Activated CD4-positive, alpha-beta memory T cell treated with anti-CD3 and anti-CD28 coated beads for 36 hours (primary cell): Measurements from ENCODE around the gene ATP6V1F. TPM values are rescaled to one million over a fixed set of nuclear protein-coding genes. Genes with fewer than 3 reads are reported as not detected.
A peak's percentile ranks its signal among the peaks of the same experiment; 100 is the strongest.

Experiments
- CTCF ChIA-PET: fragments of 350-600 bp; sonication (Branson Sonifier 250); formaldehyde crosslinking; loops from one replicate; lab custom pipeline; 2021; ENCODE audit warnings: antibody characterized with exemption, inconsistent platforms; lab: Charles Lee
- POLR2A ChIA-PET: fragments of 350-600 bp; sonication (Branson Sonifier 250); formaldehyde crosslinking; loops from one replicate; lab custom pipeline; 2021; ENCODE audit warnings: antibody characterized with exemption; lab: Charles Lee
- DNase-seq: peaks from one replicate; pipeline ENCODE4 v3.0.0-alpha.2; 2020
- H3K27ac Mint-ChIP-seq: one replicate; pipeline ENCODE4 v1.8.0; 2021; ENCODE audit warnings: mixed read lengths
- H3K27me3 Mint-ChIP-seq: one replicate; pipeline ENCODE4 v1.8.0; 2021; ENCODE audit warnings: mixed read lengths
- H3K36me3 Mint-ChIP-seq: one replicate; pipeline ENCODE4 v1.8.0; 2021; ENCODE audit warnings: mixed read lengths
- H3K4me1 Mint-ChIP-seq: one replicate; pipeline ENCODE4 v1.8.0; 2021; ENCODE audit warnings: low read depth, mixed read lengths
- H3K4me3 Mint-ChIP-seq: one replicate; pipeline ENCODE4 v1.8.0; 2021; ENCODE audit warnings: mild to moderate bottlenecking, mixed read lengths
- H3K9me3 Mint-ChIP-seq: one replicate; pipeline ENCODE4 v1.8.0; 2021; ENCODE audit warnings: mixed read lengths
- intact Hi-C: fragments of 100-400 bp; cut with micrococcal nuclease; formaldehyde crosslinking; loops from one replicate; pipeline ENCODE4 v1.15.1; 2023
- total RNA-seq, 2 experiments: library from RNA; stranded (reverse); gene quantifications; one replicate each; pipeline ENCODE4 v1.2.3, GENCODE V29; 2021

Gene ATP6V1F
- total RNA-seq, 2 experiments from 2014 or later, result 113 to 117 TPM

- DNase-seq, result no peak
- no peaks in the 10 kb centered on the region for H3K27me3 Mint-ChIP-seq
- peaks cover 5% of the 10 kb centered on the region for H3K4me1 Mint-ChIP-seq
- H3K4me3 Mint-ChIP-seq, result no peak overlapping the region
- H3K9me3 Mint-ChIP-seq, result no peaks in the 10 kb centered on the region
- no peaks in the 10 kb centered on the region for H3K36me3 Mint-ChIP-seq
- no peak overlapping the region for H3K27ac Mint-ChIP-seq
- ChIA-PET POLR2A (no interaction called here), CTCF (interaction anchor here (1.4 kb wide), 1 partner anchor 46 kb away, joined by 4 read pairs; no protein-coding TSS in a partner anchor)
- intact Hi-C loops, result no loop called here
Measured at GRCh38 chr7:128837521-128837921, 25.1 kb upstream of the ATP6V1F start.

GRCh38 chr7:128838109-128838779 lies 24.4 kb upstream of the ATP6V1F start:
- DNase-seq, result no peak

GRCh38 chr7:128838981-128839731 lies 23.5 kb upstream of the ATP6V1F start:
- no peaks in the 10 kb centered on the region for H3K36me3 Mint-ChIP-seq
- H3K27me3 Mint-ChIP-seq, result no peaks in the 10 kb centered on the region
- DNase-seq, result no peak
- intact Hi-C loops, result no loop called here
- no peak overlapping the region for H3K4me3 Mint-ChIP-seq
- H3K4me1 Mint-ChIP-seq, result peaks cover 5% of the 10 kb centered on the region
- ChIA-PET POLR2A (no interaction called here), CTCF (no interaction called here)
- H3K9me3 Mint-ChIP-seq, result no peaks in the 10 kb centered on the region
- H3K27ac Mint-ChIP-seq, result no peak overlapping the region

More at GRCh38 chr7:128838109-128838779, 24.4 kb upstream of the ATP6V1F start:
- Mint-ChIP-seq H3K27ac (no peak overlapping the region), H3K4me3 (no peak overlapping the region), H3K36me3 (no peaks in the 10 kb centered on the region), H3K9me3 (no peaks in the 10 kb centered on the region), H3K27me3 (no peaks in the 10 kb centered on the region), H3K4me1 (peaks cover 5% of the 10 kb centered on the region)
- ChIA-PET CTCF (interaction anchor here (1.4 kb wide), 1 partner anchor 45 kb away, joined by 4 read pairs; no protein-coding TSS in a partner anchor), POLR2A (no interaction called here)
- intact Hi-C loops, result no loop called here

- Mint-ChIP-seq H3K4me1 (peaks cover 5% of the 10 kb centered on the region), H3K36me3 (no peaks in the 10 kb centered on the region), H3K4me3 (no peak overlapping the region), H3K27me3 (no peaks in the 10 kb centered on the region), H3K9me3 (no peaks in the 10 kb centered on the region), H3K27ac (no peak overlapping the region)
- intact Hi-C loops, result no loop called here
- no peak for DNase-seq
- CTCF ChIA-PET, result no interaction called here
- POLR2A ChIA-PET, result no interaction called here
Measured at GRCh38 chr7:128839751-128840177, 22.9 kb upstream of the ATP6V1F start.

- no peaks in the 10 kb centered on the region for H3K27me3 Mint-ChIP-seq
- intact Hi-C loops, result loop anchor here (1.0 kb wide), 1 partner anchor 251 kb away; no protein-coding TSS in a partner anchor
- no peak for DNase-seq
- no peak overlapping the region for H3K27ac Mint-ChIP-seq
- CTCF ChIA-PET, result interaction anchor here (2.6 to 4.7 kb wide), 3 partner anchors 22 to 43 kb away, joined by 11 to 27 read pairs (median 25); partner anchors contain the start of gene ATP6V1F
- H3K9me3 Mint-ChIP-seq, result no peaks in the 10 kb centered on the region
- POLR2A ChIA-PET, result no interaction called here
- H3K4me1 Mint-ChIP-seq, result peaks cover 5% of the 10 kb centered on the region
- H3K36me3 Mint-ChIP-seq, result no peaks in the 10 kb centered on the region
- no peak overlapping the region for H3K4me3 Mint-ChIP-seq
Measured at GRCh38 chr7:128840326-128841170, 22.1 kb upstream of the ATP6V1F start.

- no peak overlapping the region for H3K4me3 Mint-ChIP-seq
- no peak for DNase-seq
- CTCF ChIA-PET, result interaction anchor here (1.2 to 4.7 kb wide), 5 partner anchors 10 to 42 kb away, joined by 3 to 27 read pairs (median 11); partner anchors contain the start of gene ATP6V1F
- no peaks in the 10 kb centered on the region for H3K36me3 Mint-ChIP-seq
- intact Hi-C loops, result loop anchor here (1.0 kb wide), 1 partner anchor 250 kb away; no protein-coding TSS in a partner anchor
- no peaks in the 10 kb centered on the region for H3K9me3 Mint-ChIP-seq
- no peaks in the 10 kb centered on the region for H3K27me3 Mint-ChIP-seq
- POLR2A ChIA-PET, result no interaction called here
- H3K4me1 Mint-ChIP-seq, result peaks cover 5% of the 10 kb centered on the region
- no peak overlapping the region for H3K27ac Mint-ChIP-seq
Measured at GRCh38 chr7:128841171-128841690, 21.4 kb upstream of the ATP6V1F start.

GRCh38 chr7:128841921-128842673 lies 20.6 kb upstream of the ATP6V1F start:
- no peaks in the 10 kb centered on the region for H3K9me3 Mint-ChIP-seq
- intact Hi-C loops, result loop anchor here (1.0 kb wide), 2 partner anchors 41 to 249 kb away; no protein-coding TSS in a partner anchor
- POLR2A ChIA-PET, result no interaction called here
- H3K27me3 Mint-ChIP-seq, result no peaks in the 10 kb centered on the region
- H3K36me3 Mint-ChIP-seq, result no peaks in the 10 kb centered on the region
- H3K27ac Mint-ChIP-seq, result no peak overlapping the region
- CTCF ChIA-PET, result interaction anchor here (0.6 to 4.7 kb wide), 17 partner anchors 8 to 916 kb away, joined by 3 to 27 read pairs (median 4); partner anchors contain the start of gene ATP6V1F
- peaks cover 5% of the 10 kb centered on the region for H3K4me1 Mint-ChIP-seq
- no peak overlapping the region for H3K4me3 Mint-ChIP-seq
- peak; percentile 75 for DNase-seq

GRCh38 chr7:128842674-128843641 lies 19.7 kb upstream of the ATP6V1F start:
- CTCF ChIA-PET, result interaction anchor here (0.6 to 4.7 kb wide), 15 partner anchors 9 to 915 kb away, joined by 3 to 27 read pairs (median 6); partner anchors contain the start of gene ATP6V1F
- DNase-seq, result no peak
- Mint-ChIP-seq H3K4me1 (peaks cover 5% of the 10 kb centered on the region), H3K9me3 (no peaks in the 10 kb centered on the region), H3K36me3 (no peaks in the 10 kb centered on the region), H3K27me3 (no peaks in the 10 kb centered on the region), H3K4me3 (no peak overlapping the region), H3K27ac (no peak overlapping the region)
- intact Hi-C loops, result loop anchor here (1.0 kb wide), 1 partner anchor 40 kb away; no protein-coding TSS in a partner anchor
- POLR2A ChIA-PET, result interaction anchor here (0.6 kb wide), 1 partner anchor 88 kb away, joined by 3 read pairs; no protein-coding TSS in a partner anchor

GRCh38 chr7:128843938-128844621 lies 18.6 kb upstream of the ATP6V1F start:
- Mint-ChIP-seq H3K4me3 (no peak overlapping the region), H3K27me3 (no peaks in the 10 kb centered on the region), H3K4me1 (peaks cover 5% of the 10 kb centered on the region), H3K9me3 (no peaks in the 10 kb centered on the region), H3K36me3 (no peaks in the 10 kb centered on the region), H3K27ac (no peak overlapping the region)
- ChIA-PET POLR2A (no interaction called here), CTCF (interaction anchor here (2.3 to 4.7 kb wide), 3 partner anchors 16 to 39 kb away, joined by 7 to 27 read pairs (median 25); partner anchors contain the start of gene ATP6V1F)
- intact Hi-C loops, result no loop called here
- no peak for DNase-seq
